HEK293 (cell line): ENCODE data around the gene SLC24A2.

Source experiments
- ATF2 ChIP-seq: fragments of 450-650 bp; formaldehyde crosslinking; IDR thresholded peaks from 2 replicates; pipeline ENCODE4 v1.5.1; 2016; ENCODE audit warnings: missing biosample characterization, missing genetic modification characterization, low read depth
- CTCF ChIP-seq: fragments of 450-650 bp; formaldehyde crosslinking; IDR thresholded peaks from 2 replicates; pipeline ENCODE4 v1.5.1; 2016; ENCODE audit warnings: missing biosample characterization, missing genetic modification characterization
- GLI4 ChIP-seq: fragments of 450-650 bp; formaldehyde crosslinking; IDR thresholded peaks from 2 replicates; pipeline ENCODE4 v1.5.1; 2016; ENCODE audit warnings: missing biosample characterization, missing genetic modification characterization
- KLF7 ChIP-seq: fragments of 450-650 bp; formaldehyde crosslinking; IDR thresholded peaks from 2 replicates; pipeline ENCODE4 v1.5.1; 2016; ENCODE audit warnings: missing biosample characterization, missing genetic modification characterization, borderline replicate concordance
- TCF7L2 ChIP-seq: IDR thresholded peaks from 2 replicates; pipeline ENCODE4 v1.6.1; 2011; ENCODE audit warnings: low read depth, mild to moderate bottlenecking, inconsistent platforms, low read length, moderate library complexity, borderline replicate concordance
- TRIM28 ChIP-seq: IDR thresholded peaks from 2 replicates; pipeline ENCODE4 v1.6.1; 2011; ENCODE audit warnings: low read length, control low read depth, borderline replicate concordance
- ZBTB20 ChIP-seq: fragments of 450-650 bp; formaldehyde crosslinking; IDR thresholded peaks from 2 replicates; pipeline ENCODE4 v1.5.1; 2016; ENCODE audit warnings: missing biosample characterization, missing genetic modification characterization
- ZNF132 ChIP-seq: fragments of 450-650 bp; formaldehyde crosslinking; IDR thresholded peaks from 2 replicates; pipeline ENCODE4 v1.5.1; 2017; ENCODE audit warnings: missing biosample characterization, missing genetic modification characterization, borderline replicate concordance
- ZNF24 ChIP-seq: fragments of 450-650 bp; formaldehyde crosslinking; IDR thresholded peaks from 2 replicates; pipeline ENCODE4 v1.5.1; 2016; ENCODE audit warnings: missing biosample characterization, missing genetic modification characterization

- TF ChIP-seq TRIM28: no peak
- TF ChIP-seq CTCF: no peak
- no peak for TF ChIP-seq TCF7L2
- TF ChIP-seq ATF2 (tag by site-specific recombination): no peak
- TF ChIP-seq ZNF132 (tag by site-specific recombination): no peak
- TF ChIP-seq KLF7 (tag by site-specific recombination): no peak
- TF ChIP-seq GLI4 (tag by site-specific recombination): no peak
- no peak for TF ChIP-seq ZBTB20 (tag by site-specific recombination)
- no peak for TF ChIP-seq ZNF24 (tag by site-specific recombination)
Observed at GRCh38 chr9:19769213-19769612, 19.6 kb downstream of the SLC24A2 start.
